Measurements from ENCODE around the gene DEFB112.
A peak's percentile ranks its signal among the peaks of the same experiment; 100 is the strongest.

Gene DEFB112

GRCh38 chr6:50049829-50050228, at the start of gene DEFB112:
Gene DEFB112 (minus strand): TSS chr6:50049929. CDS start chr6:50049869, 60 bp downstream.
- no peak for DNase-seq (ENCODE audit: low read depth)

GRCh38 chr6:50098641-50098993, 48.9 kb upstream of the DEFB112 start:
- DNase-seq (ENCODE audit: low read depth): no peak
- no peak for TF ChIP-seq CTCF (IDR thresholded peaks at IDR 0.05; ENCODE audit: control insufficient read depth, extremely low read depth, insufficient read depth)
- H3K4me3 ChIP-seq (ENCODE audit: low read depth, low read length): no peak overlapping the region

More at GRCh38 chr6:50049829-50050228, at the start of gene DEFB112:
- no peak within 1 kb of the TSS for H3K4me3 ChIP-seq (ENCODE audit: low read depth, low read length)
- no peak for TF ChIP-seq CTCF (IDR thresholded peaks at IDR 0.05; ENCODE audit: control insufficient read depth, extremely low read depth, insufficient read depth)

- no peak for DNase-seq (ENCODE audit: low read depth)
- no peak overlapping the region for H3K4me3 ChIP-seq (ENCODE audit: low read depth, low read length)
- no peak for TF ChIP-seq CTCF (IDR thresholded peaks at IDR 0.05; ENCODE audit: control insufficient read depth, extremely low read depth, insufficient read depth)
Observed at GRCh38 chr6:50097966-50098640, 48.4 kb upstream of the DEFB112 start.

- DNase-seq (ENCODE audit: low read depth): no peak
- no peak for TF ChIP-seq CTCF (IDR thresholded peaks at IDR 0.05; ENCODE audit: control insufficient read depth, extremely low read depth, insufficient read depth)
- no peak overlapping the region for H3K4me3 ChIP-seq (ENCODE audit: low read depth, low read length)
Observed at GRCh38 chr6:50096296-50096695, 46.6 kb upstream of the DEFB112 start.

GRCh38 chr6:50093938-50094272, 44.2 kb upstream of the DEFB112 start:
- peak; percentile 30 for DNase-seq (ENCODE audit: low read depth)
- H3K4me3 ChIP-seq (ENCODE audit: low read depth, low read length): no peak overlapping the region
- no peak for TF ChIP-seq CTCF (IDR thresholded peaks at IDR 0.05; ENCODE audit: control insufficient read depth, extremely low read depth, insufficient read depth)

GRCh38 chr6:50093116-50093937, 43.6 kb upstream of the DEFB112 start:
- no peak for TF ChIP-seq CTCF (IDR thresholded peaks at IDR 0.05; ENCODE audit: control insufficient read depth, extremely low read depth, insufficient read depth)
- H3K4me3 ChIP-seq (ENCODE audit: low read depth, low read length): no peak overlapping the region
- no peak for DNase-seq (ENCODE audit: low read depth)

Data from LNCaP clone FGC (cell line).